Measurements from ENCODE around the gene DLG2. TPM values are rescaled to one million over a fixed set of nuclear protein-coding genes. Genes with fewer than 3 reads are reported as not detected.

DLG2 gene
- total RNA-seq, 4 donors from 2014 or later, result 2.9 to 30.2 (median 22.6) TPM

DNA sequence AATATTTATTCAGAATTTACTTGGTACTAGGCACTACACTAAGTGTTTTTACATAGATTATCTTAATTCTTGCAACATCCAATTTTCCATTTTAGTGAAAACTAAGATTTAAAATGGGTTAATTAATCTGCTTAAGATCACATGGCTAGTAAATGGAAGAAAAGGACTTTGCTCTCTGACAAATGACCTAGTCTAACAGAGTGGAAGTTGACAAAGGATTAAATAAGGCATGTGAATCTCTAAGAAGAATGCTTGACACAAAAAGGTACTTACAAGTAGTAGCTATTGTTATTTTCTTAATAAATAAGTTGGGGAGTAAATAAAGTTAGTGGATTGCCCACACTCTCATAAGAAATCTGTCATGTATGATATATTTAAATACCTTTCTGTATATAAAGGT, 584.8 kb downstream of the DLG2 start:
- H3K4me1 ChIP-seq, result no peaks in the 10 kb centered on the region
- DNase-seq, result no peak
- H3K4me3 ChIP-seq, result no peak overlapping the region
- no peaks in the 10 kb centered on the region for H3K36me3 ChIP-seq
- intact Hi-C loops (cut with DNase I; ENCODE audit: low total_unique reads), result no loop called here
- no peak overlapping the region for H3K27ac ChIP-seq
- no peaks in the 10 kb centered on the region for H3K9me3 ChIP-seq
- TF ChIP-seq POLR2A (IDR thresholded peaks at IDR 0.05), result no peak
- TF ChIP-seq, protein P1, sequence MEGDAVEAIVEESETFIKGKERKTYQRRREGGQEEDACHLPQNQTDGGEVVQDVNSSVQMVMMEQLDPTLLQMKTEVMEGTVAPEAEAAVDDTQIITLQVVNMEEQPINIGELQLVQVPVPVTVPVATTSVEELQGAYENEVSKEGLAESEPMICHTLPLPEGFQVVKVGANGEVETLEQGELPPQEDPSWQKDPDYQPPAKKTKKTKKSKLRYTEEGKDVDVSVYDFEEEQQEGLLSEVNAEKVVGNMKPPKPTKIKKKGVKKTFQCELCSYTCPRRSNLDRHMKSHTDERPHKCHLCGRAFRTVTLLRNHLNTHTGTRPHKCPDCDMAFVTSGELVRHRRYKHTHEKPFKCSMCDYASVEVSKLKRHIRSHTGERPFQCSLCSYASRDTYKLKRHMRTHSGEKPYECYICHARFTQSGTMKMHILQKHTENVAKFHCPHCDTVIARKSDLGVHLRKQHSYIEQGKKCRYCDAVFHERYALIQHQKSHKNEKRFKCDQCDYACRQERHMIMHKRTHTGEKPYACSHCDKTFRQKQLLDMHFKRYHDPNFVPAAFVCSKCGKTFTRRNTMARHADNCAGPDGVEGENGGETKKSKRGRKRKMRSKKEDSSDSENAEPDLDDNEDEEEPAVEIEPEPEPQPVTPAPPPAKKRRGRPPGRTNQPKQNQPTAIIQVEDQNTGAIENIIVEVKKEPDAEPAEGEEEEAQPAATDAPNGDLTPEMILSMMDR (IDR thresholded peaks at IDR 0.05), result no peak
- H3K27me3 ChIP-seq, result no peaks in the 10 kb centered on the region

DNA sequence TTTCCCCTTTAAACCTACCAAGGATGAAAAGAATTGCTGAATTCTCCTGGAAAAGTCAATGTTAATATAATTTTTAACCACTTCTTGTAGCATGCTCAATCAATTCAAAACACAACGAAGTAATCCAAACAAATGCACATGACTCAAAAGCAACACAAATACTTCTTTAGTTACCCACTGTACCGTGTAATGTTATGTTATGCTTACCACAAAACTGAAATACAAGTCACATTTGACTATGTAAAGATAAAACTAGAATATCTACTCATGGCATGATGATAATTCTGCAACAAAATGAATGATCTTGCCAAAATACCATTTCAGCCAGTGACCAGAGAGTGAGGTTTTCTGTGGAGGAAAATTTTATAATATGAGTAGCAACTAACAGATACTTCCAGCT, 587.0 kb downstream of the DLG2 start:
- Histone ChIP-seq H3K27me3 (no peaks in the 10 kb centered on the region), H3K9me3 (no peaks in the 10 kb centered on the region), H3K36me3 (no peaks in the 10 kb centered on the region), H3K4me3 (no peak overlapping the region), H3K27ac (no peak overlapping the region), H3K4me1 (no peaks in the 10 kb centered on the region)
- DNase-seq, result no peak
- intact Hi-C loops (cut with DNase I; ENCODE audit: low total_unique reads), result no loop called here
- TF ChIP-seq, protein P1 (IDR thresholded peaks at IDR 0.05), result no peak
- no peak for TF ChIP-seq POLR2A (IDR thresholded peaks at IDR 0.05)

DNA sequence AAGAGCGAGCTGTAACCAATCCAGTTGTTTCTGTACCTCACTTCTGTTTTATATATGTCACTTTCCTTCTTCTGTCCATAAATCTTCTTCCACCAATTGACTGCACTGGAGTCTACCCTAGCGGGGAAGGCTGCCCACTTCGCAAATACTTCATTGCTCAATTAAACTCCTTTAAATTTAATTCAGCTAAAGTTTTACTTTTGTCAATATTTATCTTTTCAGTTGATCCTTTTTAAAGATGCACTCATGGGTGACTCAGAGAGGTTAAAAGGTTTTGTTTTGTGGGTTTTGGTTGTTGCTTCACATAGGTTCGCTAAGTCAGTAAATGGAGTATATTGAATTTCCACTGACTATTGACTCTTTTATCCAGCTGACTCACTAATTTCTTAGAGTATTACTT, 597.2 kb downstream of the DLG2 start:
- no peak for DNase-seq
- Histone ChIP-seq H3K4me1 (no peaks in the 10 kb centered on the region), H3K9me3 (no peaks in the 10 kb centered on the region), H3K27me3 (no peaks in the 10 kb centered on the region), H3K27ac (no peak overlapping the region), H3K4me3 (no peak overlapping the region), H3K36me3 (no peaks in the 10 kb centered on the region)
- intact Hi-C loops (cut with DNase I; ENCODE audit: low total_unique reads), result no loop called here
- TF ChIP-seq, protein P1 (IDR thresholded peaks at IDR 0.05), result no peak
- TF ChIP-seq POLR2A (IDR thresholded peaks at IDR 0.05), result no peak

DNA sequence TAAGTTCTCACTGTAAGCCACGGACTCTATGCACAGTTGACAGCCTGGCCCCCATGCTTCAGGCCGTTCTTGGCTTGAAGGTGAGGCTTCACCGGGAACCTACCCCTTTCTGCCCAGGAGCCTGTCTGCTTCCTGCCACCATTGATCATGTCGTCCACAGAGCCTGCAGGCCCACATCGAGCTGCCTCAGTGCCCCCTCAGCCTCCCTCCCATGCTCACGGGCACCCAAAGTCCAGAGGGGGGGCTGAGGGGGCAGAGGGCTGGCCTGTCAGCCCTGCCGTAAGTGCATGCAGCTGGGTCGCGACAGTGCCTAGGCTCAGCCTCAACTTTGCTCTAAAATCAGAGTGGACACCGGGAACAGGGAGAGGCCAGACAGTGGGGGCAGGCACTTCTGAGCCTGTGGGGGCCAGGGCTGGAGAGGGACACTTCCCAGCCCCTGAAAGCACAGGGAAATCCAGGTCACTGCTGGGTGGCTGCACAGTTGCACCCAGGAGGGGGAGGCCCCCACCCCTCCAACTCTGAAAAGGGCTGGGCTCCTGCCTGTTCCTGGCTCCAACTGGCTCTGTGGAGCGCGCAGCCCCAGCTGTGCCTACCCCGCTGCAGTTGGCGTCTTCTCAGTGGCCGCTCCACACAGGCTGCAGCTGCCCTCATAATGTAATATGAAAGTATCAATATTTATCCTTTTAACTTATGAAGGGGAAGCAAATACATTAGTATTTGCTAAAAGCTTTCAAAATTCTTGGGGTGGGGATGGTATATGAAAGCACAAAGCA, 598.6 kb downstream of the DLG2 start:
- no peaks in the 10 kb centered on the region for H3K9me3 ChIP-seq
- H3K27ac ChIP-seq, result no peak overlapping the region
- H3K4me1 ChIP-seq, result no peaks in the 10 kb centered on the region
- H3K4me3 ChIP-seq, result no peak overlapping the region
- DNase-seq, result no peak
- no peaks in the 10 kb centered on the region for H3K27me3 ChIP-seq
- no peak for TF ChIP-seq POLR2A (IDR thresholded peaks at IDR 0.05)
- TF ChIP-seq, protein P1 (IDR thresholded peaks at IDR 0.05), result no peak
- intact Hi-C loops (cut with DNase I; ENCODE audit: low total_unique reads), result no loop called here
- no peaks in the 10 kb centered on the region for H3K36me3 ChIP-seq

DNA sequence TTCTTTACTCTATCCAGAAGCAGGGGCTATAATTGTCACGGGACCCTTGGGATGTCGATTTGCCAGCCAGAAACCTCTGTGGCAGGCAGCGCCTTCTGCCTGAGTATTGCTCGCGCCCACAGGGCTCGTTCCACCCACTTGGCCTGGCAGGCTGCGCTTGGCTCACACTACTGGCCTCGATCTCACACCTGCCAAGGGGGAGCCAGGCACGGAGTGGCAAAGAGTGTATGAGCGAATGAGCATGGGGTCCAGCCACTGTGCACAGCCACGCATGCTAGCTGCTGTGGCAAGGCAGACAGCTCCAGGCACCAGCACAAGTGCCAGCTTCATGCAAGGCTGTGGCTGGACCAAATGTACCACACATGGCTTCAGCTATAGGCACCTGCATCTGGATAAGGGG, 599.8 kb downstream of the DLG2 start:
- TF ChIP-seq, protein P1 (IDR thresholded peaks at IDR 0.05), result no peak
- no peak for TF ChIP-seq POLR2A (IDR thresholded peaks at IDR 0.05)
- H3K9me3 ChIP-seq, result no peaks in the 10 kb centered on the region
- DNase-seq, result no peak
- H3K4me1 ChIP-seq, result no peaks in the 10 kb centered on the region
- no peaks in the 10 kb centered on the region for H3K27me3 ChIP-seq
- no peak overlapping the region for H3K27ac ChIP-seq
- H3K4me3 ChIP-seq, result no peak overlapping the region
- intact Hi-C loops (cut with DNase I; ENCODE audit: low total_unique reads), result no loop called here
- no peaks in the 10 kb centered on the region for H3K36me3 ChIP-seq

Data from uterus (tissue), 4 donors.